B cell (primary cell): ENCODE results near the gene ZDHHC19.
"Not testable (repeated sequence)": the region's sequence is repeated elsewhere in the genome, so short reads cannot be mapped to it uniquely, and the experiment has no call there.

ENCODE experiments used
- EZH2 ChIP-seq: IDR thresholded peaks from 2 replicates; pipeline ENCODE4 v1.6.1; 2012; ENCODE audit warnings: borderline replicate concordance, low read depth, mild to moderate bottlenecking, moderate library complexity, low read length; ENCODE audit not compliant: insufficient read depth, poor library complexity, severe bottlenecking
- TF ChIP-seq, protein P1 (sequence below): fragments of 200-600 bp; IDR thresholded peaks from one replicate; pipeline ENCODE4 v1.8.0; 2022; ENCODE audit warnings: antibody characterized with exemption, mild to moderate bottlenecking

DNA sequence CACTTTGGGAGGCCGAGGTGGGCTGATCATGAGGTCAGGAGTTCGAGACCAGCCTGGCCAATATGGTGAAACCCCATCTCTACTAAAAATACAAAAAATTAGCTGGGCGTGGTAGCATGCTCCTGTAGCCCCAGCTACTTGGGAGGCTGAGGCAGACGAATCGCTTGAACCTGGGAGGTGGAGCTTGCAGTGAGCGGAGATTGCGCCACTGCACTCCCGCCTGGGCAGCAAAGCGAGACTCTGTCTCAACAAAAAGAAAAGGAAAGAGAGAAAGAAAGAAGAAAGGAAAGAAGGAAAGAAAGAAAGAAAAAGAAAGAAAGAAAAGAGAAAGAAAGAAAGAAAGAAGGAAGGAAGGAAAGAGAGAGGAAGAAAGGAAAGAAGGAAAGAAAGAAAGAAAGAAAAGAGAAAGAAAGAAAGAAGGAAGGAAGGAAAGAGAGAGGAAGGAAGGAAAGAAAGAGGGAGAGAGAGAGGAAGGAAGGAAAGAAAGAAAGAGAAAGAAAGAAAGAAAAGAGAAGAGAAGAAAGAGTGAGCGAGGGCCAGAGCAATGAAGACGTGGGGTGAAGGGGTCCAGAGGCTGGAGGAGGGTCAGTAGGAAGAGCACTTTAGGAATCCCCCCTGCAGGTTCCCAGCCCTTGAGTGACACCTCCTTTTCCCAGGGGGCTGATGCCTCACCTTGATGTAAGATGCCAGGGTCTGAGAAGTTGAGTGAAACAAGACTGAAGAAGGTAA, 1.1 kb downstream of the ZDHHC19 start:
- TF ChIP-seq, protein P1, sequence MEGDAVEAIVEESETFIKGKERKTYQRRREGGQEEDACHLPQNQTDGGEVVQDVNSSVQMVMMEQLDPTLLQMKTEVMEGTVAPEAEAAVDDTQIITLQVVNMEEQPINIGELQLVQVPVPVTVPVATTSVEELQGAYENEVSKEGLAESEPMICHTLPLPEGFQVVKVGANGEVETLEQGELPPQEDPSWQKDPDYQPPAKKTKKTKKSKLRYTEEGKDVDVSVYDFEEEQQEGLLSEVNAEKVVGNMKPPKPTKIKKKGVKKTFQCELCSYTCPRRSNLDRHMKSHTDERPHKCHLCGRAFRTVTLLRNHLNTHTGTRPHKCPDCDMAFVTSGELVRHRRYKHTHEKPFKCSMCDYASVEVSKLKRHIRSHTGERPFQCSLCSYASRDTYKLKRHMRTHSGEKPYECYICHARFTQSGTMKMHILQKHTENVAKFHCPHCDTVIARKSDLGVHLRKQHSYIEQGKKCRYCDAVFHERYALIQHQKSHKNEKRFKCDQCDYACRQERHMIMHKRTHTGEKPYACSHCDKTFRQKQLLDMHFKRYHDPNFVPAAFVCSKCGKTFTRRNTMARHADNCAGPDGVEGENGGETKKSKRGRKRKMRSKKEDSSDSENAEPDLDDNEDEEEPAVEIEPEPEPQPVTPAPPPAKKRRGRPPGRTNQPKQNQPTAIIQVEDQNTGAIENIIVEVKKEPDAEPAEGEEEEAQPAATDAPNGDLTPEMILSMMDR, result not testable (repeated sequence)
- TF ChIP-seq EZH2, result not testable (repeated sequence)
